Measurements from ENCODE around the gene FAM78A.

FAM78A gene

DNA sequence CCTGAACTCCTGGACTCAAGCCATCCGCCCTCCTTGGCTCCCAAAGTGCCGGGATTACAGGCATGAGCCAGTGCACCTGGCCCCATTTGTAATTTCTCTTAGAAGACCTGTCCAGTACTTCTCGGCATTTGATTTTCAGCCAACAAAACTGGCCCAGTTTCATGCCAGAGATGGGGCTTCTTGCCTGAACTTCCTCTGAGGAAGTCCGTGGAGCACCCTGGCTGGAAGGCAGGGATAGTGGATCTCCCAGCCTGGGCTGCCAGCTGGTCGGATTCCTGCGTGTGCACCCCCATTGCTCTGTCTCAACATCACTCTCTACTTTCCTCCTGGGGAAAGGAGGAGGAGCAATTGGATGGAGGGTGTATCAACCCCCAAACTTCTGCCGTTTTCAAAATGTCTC is 39.0 kb downstream of the FAM78A start:
- Histone ChIP-seq H2AK5ac (ENCODE audit: low read length) (no peak overlapping the region), H3K9me3 (ENCODE audit: insufficient read depth, low read depth, low read length) (peaks cover 2% of the 10 kb centered on the region), H3K4me2 (ENCODE audit: low read length) (no peak overlapping the region), H3K23ac (ENCODE audit: low read length) (no peak overlapping the region), H3K79me1 (ENCODE audit: low read length) (no peaks in the 10 kb centered on the region), H3K4ac (ENCODE audit: low read depth, low read length) (no peak overlapping the region), H4K12ac (ENCODE audit: low read depth, low read length) (no peak overlapping the region), H4K8ac (ENCODE audit: low read depth, low read length) (no peak overlapping the region), H3K9ac (ENCODE audit: low read length) (no peak overlapping the region), H3K14ac (ENCODE audit: low read length) (no peak overlapping the region), H2BK120ac (ENCODE audit: insufficient read depth, low read length, poor library complexity) (no peak overlapping the region), H4K91ac (ENCODE audit: low read depth, low read length) (no peak overlapping the region), H2AFZ (ENCODE audit: insufficient read depth, low read length, poor library complexity) (no peak overlapping the region), H3K4me1 (ENCODE audit: control insufficient read depth in 1 of 2, insufficient read depth in 2 of 2, low read length in 2 of 2) (peaks cover 10 to 19% of the 10 kb centered on the region in 2 experiments), H3K79me2 (ENCODE audit: control insufficient read depth, insufficient read depth, low read length, poor library complexity) (no peaks in the 10 kb centered on the region), H2BK5ac (ENCODE audit: low read depth, low read length, poor library complexity) (no peak overlapping the region), H3K36me3 (ENCODE audit: control insufficient read depth in 1 of 2, insufficient read depth in 2 of 2, low read length in 2 of 2) (peaks cover 28 to 32% of the 10 kb centered on the region in 2 experiments), H3K18ac (ENCODE audit: low read length) (no peak overlapping the region), H3K27ac (ENCODE audit: low read depth, low read length) (no peak overlapping the region), H2BK12ac (ENCODE audit: low read length) (no peak overlapping the region), H3K4me3 (ENCODE audit: low read depth, low read length) (no peak overlapping the region), H3K27me3 (ENCODE audit: insufficient read depth, low read length) (no peaks in the 10 kb centered on the region)
- DNase-seq: no peak
- WGBS (ENCODE audit: extremely low coverage, insufficient coverage, insufficient read length): no CpG with 5 or more reads among the region's 7 CpGs

DNA sequence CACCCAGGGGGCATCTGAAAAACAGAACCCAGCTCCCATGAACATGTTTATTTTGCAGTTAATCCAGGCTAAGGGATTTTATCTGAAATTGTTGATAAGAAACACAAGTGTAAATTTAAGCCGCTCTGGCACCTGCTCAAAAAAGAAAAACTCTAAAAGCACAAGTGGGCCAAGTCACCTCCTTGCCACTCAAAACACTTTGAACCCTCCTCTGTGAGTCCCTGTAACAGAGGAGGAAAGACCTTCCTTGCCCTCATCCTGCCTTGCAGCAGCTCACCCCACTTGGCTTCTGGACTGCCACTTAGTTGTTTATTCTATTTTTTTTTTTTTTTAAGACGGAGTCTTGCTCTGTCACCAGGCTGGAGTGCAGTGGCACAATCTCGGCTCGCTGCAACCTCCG is 39.5 kb downstream of the FAM78A start:
- no CpG with 5 or more reads among the region's 5 CpGs for WGBS (ENCODE audit: extremely low coverage, insufficient coverage, insufficient read length)
- Histone ChIP-seq H4K12ac (ENCODE audit: low read depth, low read length) (no peak overlapping the region), H2BK5ac (ENCODE audit: low read depth, low read length, poor library complexity) (no peak overlapping the region), H3K27me3 (ENCODE audit: insufficient read depth, low read length) (no peaks in the 10 kb centered on the region), H2BK12ac (ENCODE audit: low read length) (no peak overlapping the region), H2BK120ac (ENCODE audit: insufficient read depth, low read length, poor library complexity) (no peak overlapping the region), H3K9me3 (ENCODE audit: insufficient read depth, low read depth, low read length) (peaks cover 2% of the 10 kb centered on the region), H3K18ac (ENCODE audit: low read length) (no peak overlapping the region), H3K36me3 (ENCODE audit: control insufficient read depth in 1 of 2, insufficient read depth in 2 of 2, low read length in 2 of 2) (peaks cover 31 to 37% of the 10 kb centered on the region in 2 experiments), H3K4ac (ENCODE audit: low read depth, low read length) (no peak overlapping the region), H3K14ac (ENCODE audit: low read length) (no peak overlapping the region), H3K23ac (ENCODE audit: low read length) (no peak overlapping the region), H2AK5ac (ENCODE audit: low read length) (no peak overlapping the region), H3K4me3 (ENCODE audit: low read depth, low read length) (no peak overlapping the region), H3K79me1 (ENCODE audit: low read length) (no peaks in the 10 kb centered on the region), H3K4me2 (ENCODE audit: low read length) (no peak overlapping the region), H3K4me1 (ENCODE audit: control insufficient read depth in 1 of 2, insufficient read depth in 2 of 2, low read length in 2 of 2) (peaks cover 10 to 19% of the 10 kb centered on the region in 2 experiments), H3K9ac (ENCODE audit: low read length) (no peak overlapping the region), H4K8ac (ENCODE audit: low read depth, low read length) (no peak overlapping the region), H2AFZ (ENCODE audit: insufficient read depth, low read length, poor library complexity) (no peak overlapping the region), H4K91ac (ENCODE audit: low read depth, low read length) (no peak overlapping the region), H3K27ac (ENCODE audit: low read depth, low read length) (no peak overlapping the region), H3K79me2 (ENCODE audit: control insufficient read depth, insufficient read depth, low read length, poor library complexity) (no peaks in the 10 kb centered on the region)
- DNase-seq: no peak

GRCh38 chr9:131236161-131236560 is 40.1 kb downstream of the FAM78A start:
- no peak overlapping the region for H2BK12ac ChIP-seq (ENCODE audit: low read length)

GRCh38 chr9:131235480-131235851 is 40.8 kb downstream of the FAM78A start:
- no peaks in the 10 kb centered on the region for H3K27me3 ChIP-seq (ENCODE audit: insufficient read depth, low read length)
- DNase-seq: no peak
- no peak overlapping the region for H3K9ac ChIP-seq (ENCODE audit: low read length)
- H3K4ac ChIP-seq (ENCODE audit: low read depth, low read length): no peak overlapping the region
- no peaks in the 10 kb centered on the region for H3K79me2 ChIP-seq (ENCODE audit: control insufficient read depth, insufficient read depth, low read length, poor library complexity)
- H3K79me1 ChIP-seq (ENCODE audit: low read length): no peaks in the 10 kb centered on the region
- H2AK5ac ChIP-seq (ENCODE audit: low read length): no peak overlapping the region
- H3K4me1 ChIP-seq (ENCODE audit: control insufficient read depth in 1 of 2, insufficient read depth in 2 of 2, low read length in 2 of 2): peaks cover 10 to 19% of the 10 kb centered on the region in 2 experiments
- H3K4me2 ChIP-seq (ENCODE audit: low read length): no peak overlapping the region
- no peak overlapping the region for H3K4me3 ChIP-seq (ENCODE audit: low read depth, low read length)
- no peak overlapping the region for H2BK120ac ChIP-seq (ENCODE audit: insufficient read depth, low read length, poor library complexity)
- H3K23ac ChIP-seq (ENCODE audit: low read length): no peak overlapping the region
- no peak overlapping the region for H3K27ac ChIP-seq (ENCODE audit: low read depth, low read length)
- no peak overlapping the region for H4K91ac ChIP-seq (ENCODE audit: low read depth, low read length)
- no CpG with 5 or more reads among the region's 9 CpGs for WGBS (ENCODE audit: extremely low coverage, insufficient coverage, insufficient read length)
- no peak overlapping the region for H3K18ac ChIP-seq (ENCODE audit: low read length)
- no peak overlapping the region for H4K8ac ChIP-seq (ENCODE audit: low read depth, low read length)
- H2BK12ac ChIP-seq (ENCODE audit: low read length): no peak overlapping the region
- peaks cover 34 to 41% of the 10 kb centered on the region in 2 experiments for H3K36me3 ChIP-seq (ENCODE audit: control insufficient read depth in 1 of 2, insufficient read depth in 2 of 2, low read length in 2 of 2)
- H2AFZ ChIP-seq (ENCODE audit: insufficient read depth, low read length, poor library complexity): no peak overlapping the region
- H3K14ac ChIP-seq (ENCODE audit: low read length): no peak overlapping the region
- H4K12ac ChIP-seq (ENCODE audit: low read depth, low read length): no peak overlapping the region
- H3K9me3 ChIP-seq (ENCODE audit: insufficient read depth, low read depth, low read length): peaks cover 2% of the 10 kb centered on the region
- no peak overlapping the region for H2BK5ac ChIP-seq (ENCODE audit: low read depth, low read length, poor library complexity)

More at GRCh38 chr9:131236161-131236560, 40.1 kb downstream of the FAM78A start:
- H2AK5ac ChIP-seq (ENCODE audit: low read length): no peak overlapping the region
- H3K14ac ChIP-seq (ENCODE audit: low read length): no peak overlapping the region
- H3K9me3 ChIP-seq (ENCODE audit: insufficient read depth, low read depth, low read length): peaks cover 2% of the 10 kb centered on the region
- no peak overlapping the region for H2BK5ac ChIP-seq (ENCODE audit: low read depth, low read length, poor library complexity)
- no peak overlapping the region for H3K27ac ChIP-seq (ENCODE audit: low read depth, low read length)
- no CpG with 5 or more reads among the region's 8 CpGs for WGBS (ENCODE audit: extremely low coverage, insufficient coverage, insufficient read length)
- H3K79me2 ChIP-seq (ENCODE audit: control insufficient read depth, insufficient read depth, low read length, poor library complexity): no peaks in the 10 kb centered on the region
- H4K91ac ChIP-seq (ENCODE audit: low read depth, low read length): no peak overlapping the region
- no peak overlapping the region for H3K4me3 ChIP-seq (ENCODE audit: low read depth, low read length)
- H3K27me3 ChIP-seq (ENCODE audit: insufficient read depth, low read length): no peaks in the 10 kb centered on the region
- no peak overlapping the region for H3K18ac ChIP-seq (ENCODE audit: low read length)
- H3K4ac ChIP-seq (ENCODE audit: low read depth, low read length): no peak overlapping the region
- no peak for DNase-seq
- no peak overlapping the region for H2AFZ ChIP-seq (ENCODE audit: insufficient read depth, low read length, poor library complexity)
- H3K36me3 ChIP-seq (ENCODE audit: control insufficient read depth in 1 of 2, insufficient read depth in 2 of 2, low read length in 2 of 2): peaks cover 31 to 37% of the 10 kb centered on the region in 2 experiments
- no peak overlapping the region for H3K23ac ChIP-seq (ENCODE audit: low read length)
- no peak overlapping the region for H2BK120ac ChIP-seq (ENCODE audit: insufficient read depth, low read length, poor library complexity)
- no peak overlapping the region for H4K12ac ChIP-seq (ENCODE audit: low read depth, low read length)
- H4K8ac ChIP-seq (ENCODE audit: low read depth, low read length): no peak overlapping the region
- H3K9ac ChIP-seq (ENCODE audit: low read length): no peak overlapping the region
- no peaks in the 10 kb centered on the region for H3K79me1 ChIP-seq (ENCODE audit: low read length)
- peaks cover 10 to 19% of the 10 kb centered on the region in 2 experiments for H3K4me1 ChIP-seq (ENCODE audit: control insufficient read depth in 1 of 2, insufficient read depth in 2 of 2, low read length in 2 of 2)
- H3K4me2 ChIP-seq (ENCODE audit: low read length): no peak overlapping the region
